Measurements from ENCODE around the gene PSMA7. TPM values are rescaled to one million over a fixed set of nuclear protein-coding genes. Genes with fewer than 3 reads are reported as not detected.

Gene PSMA7
- polyA plus RNA-seq, 1 donor = 155 TPM

DNA sequence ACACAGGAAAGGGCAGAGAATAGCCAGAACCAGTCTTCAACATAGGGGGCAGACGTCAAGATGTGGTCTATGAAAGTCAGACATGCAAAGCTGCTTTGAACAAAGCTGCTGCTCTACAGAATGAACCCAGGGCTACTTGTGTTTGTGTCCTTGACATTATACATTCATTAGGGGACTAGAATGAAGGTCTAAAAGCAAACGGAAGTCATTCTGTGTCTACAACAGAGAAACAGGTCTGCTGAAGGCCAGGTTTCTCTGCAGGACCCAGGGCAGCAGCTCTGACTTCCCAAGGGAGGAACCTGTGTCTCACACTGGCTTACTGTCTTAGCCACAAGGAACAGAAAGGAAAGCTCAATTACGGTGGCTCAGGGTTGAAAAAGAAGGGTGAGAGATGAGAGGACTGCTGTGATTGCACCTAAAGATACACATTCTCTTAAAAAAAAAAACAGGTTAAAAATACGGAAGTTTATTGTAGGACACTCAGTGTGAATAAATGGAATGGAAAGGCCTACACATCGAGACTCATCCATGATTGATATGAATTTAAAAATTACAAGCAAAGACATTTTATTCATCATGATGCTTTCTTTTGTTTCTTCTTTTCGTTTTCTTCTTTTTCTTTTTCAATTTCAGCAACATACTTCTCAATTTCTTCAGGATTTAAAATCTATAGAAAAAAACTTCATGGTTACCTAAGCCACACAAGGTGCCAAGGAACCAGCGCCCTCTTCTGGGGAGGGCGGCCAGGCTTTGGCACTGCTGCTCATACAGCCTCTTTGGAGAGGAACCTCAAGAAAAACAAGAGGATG is 6.7 kb downstream of the PSMA7 start:
- DNase-seq (ENCODE audit: low read depth) = no peak

DNA sequence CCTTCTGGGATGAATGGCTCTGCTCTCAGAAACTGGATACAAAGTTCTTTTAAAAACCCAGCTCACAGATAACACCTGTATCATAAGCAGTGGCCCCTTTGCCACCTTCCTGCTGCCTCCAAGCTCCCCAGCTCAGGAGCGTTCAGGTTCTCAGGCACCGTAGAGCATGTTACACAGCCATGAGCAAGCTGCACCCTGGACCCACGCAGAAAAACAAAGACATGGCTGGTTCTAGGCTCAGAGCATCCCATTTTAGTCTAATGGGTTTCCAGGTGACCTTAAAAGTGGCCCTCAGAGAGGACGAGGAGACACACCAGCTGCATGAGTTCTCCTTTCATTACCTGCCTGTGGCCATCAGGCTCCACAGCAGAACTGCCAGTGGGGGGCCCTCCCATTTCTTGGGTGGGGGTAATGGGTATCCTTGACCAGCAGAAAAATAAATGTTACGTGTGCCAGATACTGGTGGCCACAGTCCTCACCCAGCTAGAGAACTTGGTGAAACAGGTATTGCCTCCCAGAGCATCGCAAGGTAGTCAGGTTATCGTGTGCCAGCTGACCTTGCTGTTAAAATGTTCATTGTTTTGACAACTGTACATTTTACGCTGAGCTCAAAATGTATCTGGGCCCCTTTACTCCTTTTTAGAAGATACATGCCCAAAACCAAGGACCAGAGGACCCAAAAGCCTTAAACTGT is 7.5 kb downstream of the PSMA7 start:
- no peak for DNase-seq (ENCODE audit: low read depth)

DNA sequence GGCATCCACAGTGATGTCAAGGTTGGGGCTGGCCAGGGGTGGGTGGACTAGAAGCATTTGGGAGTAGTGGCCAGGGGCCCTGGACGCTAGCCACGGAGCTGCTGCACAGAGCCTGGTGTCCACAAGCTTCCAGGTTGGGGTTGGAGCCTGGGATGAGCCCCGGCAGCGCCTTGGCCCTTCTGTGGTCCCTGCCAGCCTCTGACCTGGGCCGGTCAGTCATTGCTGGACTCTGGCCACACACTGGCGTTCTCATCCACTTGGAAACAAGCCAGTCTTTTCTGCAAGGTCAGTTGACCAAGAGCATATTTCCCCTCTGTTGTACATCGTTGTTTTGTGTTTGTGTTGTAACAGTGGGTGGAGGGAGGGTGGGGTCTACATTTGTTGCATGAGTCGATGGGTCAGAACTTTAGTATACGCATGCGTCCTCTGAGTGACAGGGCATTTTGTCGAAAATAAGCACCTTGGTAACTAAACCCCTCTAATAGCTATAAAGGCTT is 8.4 kb downstream of the PSMA7 start:
- DNase-seq (ENCODE audit: low read depth) = no peak

DNA sequence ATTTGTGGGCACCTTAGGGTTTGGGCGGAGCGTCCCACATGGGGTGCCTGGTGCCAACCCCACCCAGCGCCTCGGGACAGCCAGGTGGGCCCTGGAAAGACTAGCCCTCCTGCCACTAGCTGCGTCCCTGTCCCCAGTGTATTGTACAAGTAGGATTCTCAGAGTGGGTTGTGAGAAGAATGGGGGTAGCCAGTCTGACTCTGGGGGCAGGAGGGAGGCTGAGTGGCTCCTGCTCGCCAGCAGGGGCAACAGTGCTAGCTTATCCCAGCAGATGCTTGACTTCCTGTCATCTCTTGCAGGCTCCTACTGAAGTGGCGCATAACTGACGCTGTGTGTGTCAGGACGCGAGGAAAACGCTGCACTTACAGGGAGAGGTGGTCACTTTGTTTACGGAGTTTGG is 9.3 kb downstream of the PSMA7 start:
- DNase-seq (ENCODE audit: low read depth) = no peak

DNA sequence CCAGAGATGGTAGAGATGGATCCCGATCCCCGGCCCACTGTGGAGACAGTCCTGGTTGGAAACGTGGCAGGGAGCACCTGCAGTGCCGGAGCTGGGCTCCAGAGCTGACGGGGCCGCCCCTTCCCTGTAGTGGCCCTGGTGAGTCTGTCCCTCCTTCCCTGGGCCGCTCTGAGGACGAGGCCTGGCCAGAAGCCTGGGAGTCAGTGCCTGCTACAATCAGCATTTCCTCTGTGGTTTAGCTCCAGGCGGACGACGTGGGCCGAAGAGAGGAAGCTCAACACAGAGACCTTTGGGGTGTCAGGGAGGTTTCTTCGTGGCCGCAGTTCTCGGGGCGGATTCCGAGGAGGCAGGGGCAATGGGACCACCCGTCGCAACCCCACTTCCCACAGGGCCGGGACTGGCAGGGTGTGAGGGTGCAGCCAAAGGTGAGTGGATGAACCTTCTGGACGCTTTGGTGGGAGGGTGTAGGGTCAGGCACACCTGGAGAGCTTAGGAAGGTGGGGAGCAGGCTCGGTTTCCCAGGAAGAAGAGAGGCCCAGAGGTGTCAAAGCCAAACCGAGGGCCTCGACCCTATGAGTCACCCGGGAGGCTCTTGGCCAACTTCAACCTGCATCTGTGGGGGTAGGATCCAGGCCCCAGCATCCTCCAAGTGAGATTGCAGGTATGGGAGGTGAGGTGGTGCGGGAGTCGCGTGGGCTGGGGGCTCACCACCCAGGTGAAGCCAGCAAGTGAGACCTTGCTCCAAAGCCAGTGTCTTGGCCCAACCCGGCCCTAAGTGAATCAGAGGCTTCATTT is 9.9 kb downstream of the PSMA7 start:
- no peak for DNase-seq (ENCODE audit: low read depth)

DNA sequence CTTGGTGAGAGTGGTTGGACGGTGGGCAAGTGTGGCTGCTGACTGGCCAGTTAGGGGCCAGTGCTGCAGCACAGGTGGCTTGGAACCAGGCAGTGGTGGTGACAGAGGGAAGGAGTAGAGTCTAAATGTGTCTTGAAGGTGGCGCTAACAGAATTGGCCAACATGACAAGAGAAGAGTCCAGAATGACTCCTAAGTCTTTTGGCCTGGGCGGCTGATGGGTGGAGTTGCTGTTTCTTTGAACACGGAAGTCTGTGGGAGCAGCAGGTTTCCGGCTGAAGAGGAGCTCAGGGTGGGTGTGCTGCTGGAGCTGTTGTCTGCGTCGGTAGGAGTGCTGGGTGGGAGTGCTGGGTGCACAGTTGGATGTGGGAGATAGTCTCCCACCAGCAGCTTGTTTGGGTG is 10.8 kb downstream of the PSMA7 start:
- DNase-seq (ENCODE audit: low read depth) = no peak

DNA sequence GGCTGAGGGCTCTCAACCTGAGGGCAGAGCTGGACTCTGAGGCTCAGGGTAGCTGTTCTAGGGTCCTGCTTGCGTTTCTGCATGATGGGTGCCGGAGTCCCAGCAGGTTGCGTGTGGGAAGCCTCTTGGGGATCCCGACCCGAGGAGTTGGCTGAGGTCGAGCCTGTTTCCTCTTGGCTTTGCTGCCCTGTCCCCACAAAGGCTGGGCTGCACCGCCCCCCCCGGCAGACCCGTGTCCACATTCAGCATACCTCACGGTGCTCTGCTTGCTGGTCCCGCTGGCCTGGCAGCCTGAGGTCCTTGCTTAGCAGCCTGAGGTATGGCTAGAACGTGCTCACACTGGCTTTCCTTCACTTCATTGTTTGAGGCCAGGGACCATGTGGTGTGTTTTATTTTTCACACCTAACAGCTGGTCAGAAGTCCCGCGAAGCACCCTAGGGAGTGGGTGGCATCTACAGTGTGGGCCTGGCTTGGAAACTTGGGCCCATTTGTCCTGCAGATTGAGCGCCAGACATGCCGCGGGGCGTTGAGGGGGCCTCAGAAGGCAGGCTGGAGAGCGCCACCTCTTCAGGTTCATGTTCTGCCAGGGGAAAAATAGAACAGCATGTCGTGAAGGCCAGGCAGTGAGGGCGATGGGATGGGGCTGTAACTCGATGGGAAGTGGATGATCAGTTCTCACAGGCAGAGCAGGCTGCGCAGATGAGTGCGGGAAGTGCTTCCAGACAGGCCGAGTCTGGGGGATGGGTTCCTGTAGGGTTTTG is 11.5 kb downstream of the PSMA7 start:
- DNase-seq (ENCODE audit: low read depth) = no peak

DNA sequence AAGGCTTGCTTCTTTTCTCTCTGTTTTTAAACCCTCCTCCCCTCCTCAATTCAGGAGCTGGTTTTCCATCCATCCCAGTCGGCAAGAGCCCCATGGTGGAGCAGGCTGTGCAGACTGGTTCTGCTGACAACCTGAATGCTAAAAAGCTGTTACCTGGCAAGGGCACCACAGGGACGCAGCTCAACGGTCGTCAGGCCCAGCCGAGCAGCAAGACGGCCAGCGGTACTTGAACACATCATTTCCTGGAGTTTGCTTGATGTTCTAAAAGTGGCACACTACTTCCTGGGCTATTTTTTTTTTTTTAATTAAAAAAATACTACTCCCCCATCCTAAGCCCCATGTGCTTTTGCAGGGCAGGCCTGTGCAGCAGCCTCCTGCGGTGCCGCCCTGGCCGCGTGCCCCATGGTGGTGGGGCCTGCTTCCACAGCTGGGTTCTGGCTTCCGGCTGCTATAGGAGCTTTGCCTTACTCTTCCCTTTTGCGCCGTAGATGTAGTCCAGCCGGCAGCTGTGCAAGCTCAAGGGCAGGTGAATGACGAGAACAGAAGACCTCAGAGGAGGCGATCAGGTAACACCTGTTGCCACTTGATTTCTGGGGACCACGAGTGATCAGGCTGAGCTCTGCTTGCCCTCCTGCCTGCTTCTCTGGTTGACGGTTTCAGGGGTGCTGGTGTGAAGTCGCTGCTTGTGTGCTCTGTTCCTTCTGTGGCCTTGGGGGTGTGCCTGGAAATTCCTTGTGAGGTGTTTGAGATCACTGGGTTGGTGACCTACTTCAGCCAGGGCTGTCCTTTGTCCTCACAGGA is 13.3 kb downstream of the PSMA7 start:
- no peak for DNase-seq (ENCODE audit: low read depth)

DNA sequence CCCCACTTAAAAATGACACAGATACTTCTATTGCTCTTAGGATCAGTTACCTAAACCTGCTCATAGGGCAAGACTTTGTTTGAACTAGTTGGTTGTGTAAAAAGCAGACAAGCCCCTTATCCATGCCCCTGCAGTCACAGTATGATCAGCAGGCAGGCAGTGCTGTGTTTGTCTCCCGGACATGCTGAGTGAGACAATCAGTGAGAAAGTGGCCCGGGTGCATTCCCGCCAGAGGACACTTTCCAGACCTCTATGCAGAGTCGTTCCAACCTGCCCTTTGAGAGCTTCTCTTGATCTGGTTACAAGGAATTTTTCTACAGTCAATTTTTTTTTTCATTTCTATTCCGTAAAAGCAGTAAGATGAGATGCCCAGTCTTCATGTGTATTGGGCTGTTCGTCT is 14.7 kb downstream of the PSMA7 start:
- DNase-seq (ENCODE audit: low read depth) = no peak

DNA sequence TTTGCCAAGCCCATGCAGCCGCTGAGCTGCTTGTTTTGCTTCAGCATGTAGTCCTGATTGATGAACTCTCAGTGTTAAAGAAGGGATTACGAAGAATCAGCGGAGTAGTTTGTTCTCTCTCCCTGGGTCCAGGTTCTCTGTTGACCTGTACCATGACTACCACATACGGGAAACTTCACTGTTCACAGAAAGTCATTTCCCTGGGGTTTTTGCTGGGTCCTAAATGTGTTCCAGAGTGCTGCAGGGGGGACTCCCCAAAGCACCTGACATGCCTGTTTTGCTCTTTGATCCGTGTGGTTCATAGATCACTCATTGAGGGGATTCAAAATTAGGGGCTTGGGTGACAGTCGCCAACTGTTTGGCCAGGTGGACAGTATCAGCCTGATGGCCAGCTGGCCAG is 15.4 kb downstream of the PSMA7 start:
- DNase-seq (ENCODE audit: low read depth) = no peak

DNA sequence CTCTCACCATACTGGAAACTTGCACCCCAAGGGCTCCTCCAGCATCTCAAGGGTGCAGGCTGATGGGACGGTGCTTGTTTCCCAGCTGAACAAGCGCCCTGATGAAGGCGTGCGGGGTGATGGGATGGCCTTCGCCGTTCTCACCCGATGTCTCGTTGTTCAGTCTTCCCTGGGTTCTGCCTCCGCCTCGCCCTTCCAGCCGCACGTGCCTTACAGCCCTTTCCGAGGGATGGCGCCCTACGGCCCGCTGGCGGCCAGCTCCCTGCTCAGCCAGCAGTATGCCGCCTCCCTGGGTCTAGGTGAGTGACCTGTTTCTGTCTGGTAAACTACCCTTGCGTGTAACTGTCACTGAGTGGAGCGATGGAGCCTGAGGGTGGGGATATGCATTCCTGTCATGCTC is 17.1 kb downstream of the PSMA7 start:
- DNase-seq (ENCODE audit: low read depth) = no peak

DNA sequence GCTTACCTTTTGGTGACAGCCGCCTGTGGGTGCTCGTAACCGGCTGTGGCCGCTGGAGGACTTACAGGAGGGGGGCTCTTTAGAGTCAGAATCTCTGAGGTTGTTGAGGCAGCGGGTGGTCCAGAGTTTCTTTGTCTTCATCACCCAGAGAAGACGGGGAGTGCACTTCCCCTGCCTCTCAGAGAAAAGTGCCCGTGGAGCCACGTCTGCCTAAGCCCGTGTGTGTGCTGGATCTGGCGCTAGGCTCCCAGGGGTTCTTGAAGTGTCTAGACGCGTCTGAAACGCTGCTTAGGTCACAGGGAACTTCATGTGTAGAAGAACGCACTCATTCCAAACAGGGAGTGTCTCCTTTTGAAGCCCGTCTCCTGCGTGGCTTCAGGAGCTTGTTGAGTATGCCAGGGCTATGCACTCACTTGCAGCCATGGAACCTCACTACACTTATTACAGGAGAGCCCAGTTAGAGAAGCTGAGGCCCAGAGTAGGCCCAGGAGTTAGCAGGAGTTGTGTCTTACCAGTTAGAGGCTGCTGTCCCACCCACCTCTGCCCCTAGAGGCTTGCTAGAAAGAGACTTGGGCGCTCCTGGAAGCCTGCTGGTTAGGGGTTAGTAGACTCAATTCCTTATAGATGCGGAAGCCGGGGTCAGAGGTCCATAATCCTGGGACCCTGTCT is 19.6 kb downstream of the PSMA7 start:
- no peak for DNase-seq (ENCODE audit: low read depth)

DNA sequence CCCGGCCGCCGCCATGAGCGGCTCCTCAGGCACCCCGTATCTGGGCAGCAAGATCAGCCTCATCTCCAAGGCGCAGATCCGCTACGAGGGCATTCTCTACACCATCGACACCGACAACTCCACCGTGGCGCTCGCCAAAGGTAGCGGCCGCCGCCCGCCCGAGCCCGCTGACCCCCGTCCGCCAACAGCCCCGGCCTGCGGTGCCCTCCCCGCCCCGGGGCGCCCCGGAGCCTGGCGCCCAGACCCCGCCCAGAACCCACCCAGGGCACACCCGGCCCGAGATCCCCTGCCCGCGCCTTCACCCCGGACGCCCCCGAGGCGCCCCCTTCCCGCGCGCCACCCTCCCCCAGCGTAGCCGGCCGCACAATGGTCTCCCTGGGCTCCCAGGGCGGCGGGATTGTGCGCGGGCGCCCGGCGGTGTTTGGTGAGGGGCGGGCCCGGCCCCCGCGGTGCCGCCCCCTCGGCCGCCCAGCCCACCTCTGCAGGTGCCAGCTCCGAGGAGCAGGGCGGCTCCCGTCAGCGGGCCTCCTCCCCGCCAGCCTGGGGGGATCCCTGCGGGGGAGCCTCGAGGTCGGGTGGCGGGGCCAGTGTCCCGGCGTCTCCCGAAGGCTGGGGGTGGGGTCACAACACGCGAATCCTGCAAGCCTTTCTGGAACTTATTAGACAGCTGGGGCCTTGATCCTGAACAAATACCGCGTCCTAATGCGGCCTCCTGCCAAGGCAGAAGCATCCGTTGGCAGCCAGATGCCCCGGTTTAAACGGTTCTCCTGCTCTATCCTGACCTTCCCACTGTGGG is 20.3 kb downstream of the PSMA7 start:
- DNase-seq (ENCODE audit: low read depth) = no peak

DNA sequence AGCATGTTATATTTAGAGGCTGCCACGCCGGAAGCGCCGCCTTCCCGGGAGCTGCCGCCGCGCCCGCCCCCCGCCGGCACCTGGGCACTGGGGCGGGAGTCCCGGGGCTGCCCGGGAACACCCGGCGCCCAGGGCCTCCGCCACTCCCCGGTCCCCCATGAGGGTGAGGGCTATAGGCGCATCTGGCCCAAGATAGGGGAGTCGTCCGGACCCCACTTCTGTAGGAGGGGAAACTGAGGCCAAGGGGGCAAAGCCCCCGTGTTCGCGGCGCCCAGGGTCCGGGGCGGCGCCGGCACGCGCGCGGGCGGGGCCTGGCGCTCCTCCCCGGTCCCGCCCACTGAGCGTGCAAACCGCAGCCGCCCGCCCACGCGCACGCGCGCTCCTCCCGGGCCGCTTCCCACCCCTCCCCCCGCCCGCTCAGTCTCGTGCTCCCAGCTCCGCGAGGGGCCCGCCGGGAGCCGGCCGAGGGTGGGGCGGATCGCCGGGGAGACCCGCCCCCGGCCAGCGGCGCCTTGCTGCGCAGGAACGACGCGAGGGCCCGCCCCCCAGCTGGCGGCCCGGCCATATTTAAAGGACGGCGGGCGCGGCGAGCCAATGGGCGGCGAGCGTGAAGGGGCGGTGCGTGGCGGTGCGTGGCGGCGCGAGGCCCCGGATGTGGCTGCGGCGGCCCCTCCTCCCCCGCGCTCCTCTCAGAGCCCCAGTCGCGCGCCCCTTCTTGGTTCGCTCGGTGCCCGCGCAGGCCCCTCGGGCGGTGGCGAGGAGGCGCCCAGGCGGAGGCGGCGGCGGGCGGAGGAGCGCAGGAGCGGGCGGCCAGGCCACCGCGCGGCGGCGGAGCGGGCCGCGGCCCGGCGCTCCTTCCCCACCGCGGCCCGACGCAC is 21.2 kb downstream of the PSMA7 start, which contains the start of gene LSM14B:
Gene LSM14B (plus strand): TSS at position 700 of the 878 bp plus-strand sequence. CDS start 192 bp downstream, outside the sequence.
- peak; percentile 90 for DNase-seq (ENCODE audit: low read depth)

DNA sequence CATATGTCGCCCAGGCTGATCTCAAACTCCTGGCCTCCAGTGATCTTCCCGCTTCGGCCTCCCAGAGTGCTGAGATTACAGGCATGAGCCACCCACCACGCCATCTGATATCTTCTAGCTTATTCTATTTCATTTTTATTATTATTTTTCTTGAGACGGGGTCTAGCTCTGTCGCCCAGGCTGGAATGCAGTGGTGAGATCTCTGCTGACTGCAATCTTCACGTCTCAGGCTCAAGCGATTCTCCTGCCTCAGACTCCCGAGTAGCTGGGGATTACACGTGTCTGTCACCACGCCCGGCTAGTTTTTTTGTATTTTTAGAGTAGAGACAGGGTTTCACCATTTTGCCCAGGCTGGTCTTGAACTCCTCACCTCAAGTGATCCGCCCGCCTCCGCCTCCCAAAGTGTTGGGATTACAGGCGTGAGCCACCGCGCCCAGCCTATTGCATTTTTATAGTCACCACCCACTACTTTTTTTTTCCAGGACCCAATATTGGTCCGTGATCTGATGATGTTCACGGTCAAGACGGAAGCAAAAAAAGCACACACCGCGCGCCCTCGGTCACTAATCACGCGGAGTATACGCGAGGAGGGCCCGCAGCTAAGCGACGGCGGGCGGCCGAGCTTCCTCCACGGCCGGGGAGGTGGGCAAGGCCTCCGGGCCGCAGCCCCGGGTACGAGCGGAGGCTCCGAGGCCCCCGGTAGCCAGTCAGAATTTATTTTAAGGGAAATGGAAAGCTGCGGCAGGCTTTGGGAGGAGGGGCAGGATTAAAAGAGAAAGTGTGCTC is 22.0 kb downstream of the PSMA7 start:
- DNase-seq (ENCODE audit: low read depth) = no peak

DNA sequence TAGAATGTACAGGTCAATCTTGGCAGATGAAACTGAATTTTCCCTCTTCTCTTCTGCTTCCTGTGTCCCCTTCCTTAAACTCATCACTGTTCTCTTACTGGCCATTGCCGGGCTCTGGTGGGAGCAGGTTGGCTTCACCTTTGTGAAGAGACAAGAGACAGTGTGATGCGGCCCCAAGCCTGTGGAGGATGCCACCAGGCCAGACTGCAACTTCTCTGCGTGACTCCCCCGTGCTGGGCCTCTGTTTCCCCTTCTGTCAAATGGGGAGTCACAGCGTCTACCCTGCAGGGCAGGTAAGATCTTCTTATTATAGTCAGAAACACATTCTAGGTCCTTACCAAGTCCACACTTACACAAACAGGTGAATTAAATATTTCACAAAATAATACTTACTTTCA is 22.8 kb downstream of the PSMA7 start:
- DNase-seq (ENCODE audit: low read depth) = no peak

DNA sequence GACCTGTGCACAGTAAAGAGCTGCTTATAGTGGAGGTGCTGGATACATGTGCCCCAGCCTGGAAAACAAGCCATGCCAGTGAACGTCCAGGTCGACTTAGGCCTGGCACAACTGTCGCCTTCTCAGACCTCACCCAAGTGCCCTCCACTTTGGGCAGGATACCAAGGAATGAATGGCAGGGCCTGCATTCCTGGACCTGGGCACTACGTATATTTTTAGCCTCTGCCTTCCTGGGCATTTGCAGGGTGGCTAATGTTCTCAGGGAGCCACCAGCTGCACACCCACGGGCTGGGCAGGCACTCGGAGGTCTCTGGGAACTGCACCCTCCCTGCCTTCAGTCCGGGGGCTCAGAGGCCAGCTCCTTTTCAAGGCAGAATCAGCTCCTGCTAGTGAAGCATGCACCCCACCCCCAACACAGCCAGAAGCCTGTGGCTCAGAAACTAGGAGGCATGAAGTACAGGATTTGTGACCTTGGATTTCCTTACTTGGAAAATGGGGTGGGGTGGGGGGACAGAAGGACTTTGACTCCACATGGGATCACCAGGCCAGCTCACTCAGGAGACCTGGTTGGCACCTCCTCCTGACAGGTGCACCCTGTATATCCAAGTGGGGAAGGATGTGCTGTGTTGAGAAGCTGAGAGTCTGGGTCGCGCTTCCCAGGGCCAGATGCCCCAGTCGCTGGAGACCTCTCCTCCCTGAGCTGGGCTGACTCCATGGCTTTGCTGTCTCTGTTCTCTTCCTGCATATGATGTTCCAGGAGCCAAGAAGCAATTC is 23.4 kb downstream of the PSMA7 start:
- DNase-seq (ENCODE audit: low read depth) = no peak
